Measurements from ENCODE around the gene EXTL2. TPM values are rescaled to one million over a fixed set of nuclear protein-coding genes. Genes with fewer than 3 reads are reported as not detected.
"Not testable (repeated sequence)": the region's sequence is repeated elsewhere in the genome, so short reads cannot be mapped to it uniquely, and the experiment has no call there.

EXTL2 gene
- total RNA-seq, 1 experiment from 2014 or later = 24.1 TPM

GRCh38 chr1:100936194-100936967 lies 41.7 kb upstream of the EXTL2 start:
- Histone ChIP-seq H3K36me3 (ENCODE audit: insufficient read depth, low read length, poor library complexity, severe bottlenecking) (peaks cover 13% of the 10 kb centered on the region), H3K9me3 (ENCODE audit: low read depth, low read length, poor library complexity, severe bottlenecking) (no peaks in the 10 kb centered on the region), H3K4me3 (ENCODE audit: low read depth, low read length, poor library complexity, severe bottlenecking) (no peak overlapping the region), H3K27ac (ENCODE audit: low read depth, low read length, poor library complexity, severe bottlenecking) (no peak overlapping the region), H3K27me3 (replicated peaks; ENCODE audit: insufficient read depth, low read depth, low read length, poor library complexity) (no peaks in the 10 kb centered on the region), H3K4me1 (ENCODE audit: insufficient read depth, low read length, poor library complexity, severe bottlenecking) (no peaks in the 10 kb centered on the region)
- intact Hi-C loops (cut with micrococcal nuclease; ENCODE audit: unreplicated experiment) = no loop called here
- CTCF ChIA-PET = no interaction called here
- no TSS peak for BruUV-seq (replicated peaks)
- no peak for DNase-seq (ENCODE audit: low spot score)
- TF ChIP-seq EZH2 (IDR thresholded peaks at IDR 0.05; ENCODE audit: borderline replicate concordance, low read depth, low read length, poor library complexity, severe bottlenecking) = no peak
- TF ChIP-seq, protein P1, sequence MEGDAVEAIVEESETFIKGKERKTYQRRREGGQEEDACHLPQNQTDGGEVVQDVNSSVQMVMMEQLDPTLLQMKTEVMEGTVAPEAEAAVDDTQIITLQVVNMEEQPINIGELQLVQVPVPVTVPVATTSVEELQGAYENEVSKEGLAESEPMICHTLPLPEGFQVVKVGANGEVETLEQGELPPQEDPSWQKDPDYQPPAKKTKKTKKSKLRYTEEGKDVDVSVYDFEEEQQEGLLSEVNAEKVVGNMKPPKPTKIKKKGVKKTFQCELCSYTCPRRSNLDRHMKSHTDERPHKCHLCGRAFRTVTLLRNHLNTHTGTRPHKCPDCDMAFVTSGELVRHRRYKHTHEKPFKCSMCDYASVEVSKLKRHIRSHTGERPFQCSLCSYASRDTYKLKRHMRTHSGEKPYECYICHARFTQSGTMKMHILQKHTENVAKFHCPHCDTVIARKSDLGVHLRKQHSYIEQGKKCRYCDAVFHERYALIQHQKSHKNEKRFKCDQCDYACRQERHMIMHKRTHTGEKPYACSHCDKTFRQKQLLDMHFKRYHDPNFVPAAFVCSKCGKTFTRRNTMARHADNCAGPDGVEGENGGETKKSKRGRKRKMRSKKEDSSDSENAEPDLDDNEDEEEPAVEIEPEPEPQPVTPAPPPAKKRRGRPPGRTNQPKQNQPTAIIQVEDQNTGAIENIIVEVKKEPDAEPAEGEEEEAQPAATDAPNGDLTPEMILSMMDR (conservative IDR thresholded peaks at IDR 0.05; ENCODE audit: low read depth, low read length) = no peak
- POLR2A ChIA-PET (ENCODE audit: low non-redundant PET) = no interaction called here

DNA sequence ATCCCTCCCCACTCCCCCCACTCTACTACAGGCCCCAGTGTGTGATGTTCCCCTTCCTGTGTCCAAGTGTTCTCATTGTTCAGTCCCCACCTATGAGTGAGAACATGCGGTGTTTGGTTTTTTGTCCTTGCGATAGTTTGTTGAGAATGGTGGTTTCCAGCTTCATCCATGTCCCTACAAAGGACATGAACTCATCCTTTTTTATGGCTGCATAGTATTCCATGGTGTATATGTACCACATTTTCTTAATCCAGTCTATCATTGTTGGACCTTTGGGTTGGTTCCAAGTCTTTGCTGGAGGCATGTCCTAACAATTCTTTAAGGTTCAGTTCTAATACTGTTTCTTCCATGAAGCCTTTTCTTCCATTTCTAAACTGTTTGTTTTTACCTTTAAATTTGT lies 38.9 kb upstream of the EXTL2 start:
- DNase-seq (ENCODE audit: low spot score); H3K27me3 ChIP-seq (replicated peaks; ENCODE audit: insufficient read depth, low read depth, low read length, poor library complexity); POLR2A ChIA-PET (ENCODE audit: low non-redundant PET); BruUV-seq (replicated peaks); H3K4me1 ChIP-seq (ENCODE audit: insufficient read depth, low read length, poor library complexity, severe bottlenecking); CTCF ChIA-PET; H3K36me3 ChIP-seq (ENCODE audit: insufficient read depth, low read length, poor library complexity, severe bottlenecking); H3K27ac ChIP-seq (ENCODE audit: low read depth, low read length, poor library complexity, severe bottlenecking); H3K4me3 ChIP-seq (ENCODE audit: low read depth, low read length, poor library complexity, severe bottlenecking); intact Hi-C loops (cut with micrococcal nuclease; ENCODE audit: unreplicated experiment); H3K9me3 ChIP-seq (ENCODE audit: low read depth, low read length, poor library complexity, severe bottlenecking): not testable (repeated sequence)

GRCh38 chr1:100931716-100932115 lies 37.1 kb upstream of the EXTL2 start:
- H3K36me3 ChIP-seq (ENCODE audit: insufficient read depth, low read length, poor library complexity, severe bottlenecking) = no peaks in the 10 kb centered on the region
- H3K27ac ChIP-seq (ENCODE audit: low read depth, low read length, poor library complexity, severe bottlenecking) = no peak overlapping the region
- H3K4me1 ChIP-seq (ENCODE audit: insufficient read depth, low read length, poor library complexity, severe bottlenecking) = no peaks in the 10 kb centered on the region
- TF ChIP-seq, protein P1 (conservative IDR thresholded peaks at IDR 0.05; ENCODE audit: low read depth, low read length) = peak; percentile 34; the same call in 1 of the 2 replicates
- no peak for TF ChIP-seq EZH2 (IDR thresholded peaks at IDR 0.05; ENCODE audit: borderline replicate concordance, low read depth, low read length, poor library complexity, severe bottlenecking)
- no TSS peak for BruUV-seq (replicated peaks)
- H3K9me3 ChIP-seq (ENCODE audit: low read depth, low read length, poor library complexity, severe bottlenecking) = no peaks in the 10 kb centered on the region
- H3K4me3 ChIP-seq (ENCODE audit: low read depth, low read length, poor library complexity, severe bottlenecking) = no peak overlapping the region
- CTCF ChIA-PET = no interaction called here
- intact Hi-C loops (cut with micrococcal nuclease; ENCODE audit: unreplicated experiment) = no loop called here
- H3K27me3 ChIP-seq (replicated peaks; ENCODE audit: insufficient read depth, low read depth, low read length, poor library complexity) = no peaks in the 10 kb centered on the region
- no peak for DNase-seq (ENCODE audit: low spot score)
- POLR2A ChIA-PET (ENCODE audit: low non-redundant PET) = no interaction called here

- ChIA-PET POLR2A (ENCODE audit: low non-redundant PET) (no interaction called here), CTCF (no interaction called here)
- H3K9me3 ChIP-seq (ENCODE audit: low read depth, low read length, poor library complexity, severe bottlenecking) = no peaks in the 10 kb centered on the region
- no peak overlapping the region for H3K4me3 ChIP-seq (ENCODE audit: low read depth, low read length, poor library complexity, severe bottlenecking)
- BruUV-seq (replicated peaks) = no TSS peak
- no peaks in the 10 kb centered on the region for H3K4me1 ChIP-seq (ENCODE audit: insufficient read depth, low read length, poor library complexity, severe bottlenecking)
- TF ChIP-seq, protein P1 (conservative IDR thresholded peaks at IDR 0.05; ENCODE audit: low read depth, low read length) = no peak
- TF ChIP-seq EZH2 (IDR thresholded peaks at IDR 0.05; ENCODE audit: borderline replicate concordance, low read depth, low read length, poor library complexity, severe bottlenecking) = no peak
- H3K27ac ChIP-seq (ENCODE audit: low read depth, low read length, poor library complexity, severe bottlenecking) = no peak overlapping the region
- H3K27me3 ChIP-seq (replicated peaks; ENCODE audit: insufficient read depth, low read depth, low read length, poor library complexity) = no peaks in the 10 kb centered on the region
- no peak for DNase-seq (ENCODE audit: low spot score)
- H3K36me3 ChIP-seq (ENCODE audit: insufficient read depth, low read length, poor library complexity, severe bottlenecking) = no peaks in the 10 kb centered on the region
- intact Hi-C loops (cut with micrococcal nuclease; ENCODE audit: unreplicated experiment) = no loop called here
Measured at GRCh38 chr1:100930494-100930893, 35.9 kb upstream of the EXTL2 start.

Data from A673 (cell line).